ENCODE results near the gene CACNB4. TPM values are rescaled to one million over a fixed set of nuclear protein-coding genes. Genes with fewer than 3 reads are reported as not detected.
"Not testable (repeated sequence)": the region's sequence is repeated elsewhere in the genome, so short reads cannot be mapped to it uniquely, and the experiment has no call there.

The CACNB4 gene
- total RNA-seq, 1 experiment from 2014 or later, result 0.22 TPM

GRCh38 chr2:152030596-152031328 is 68.1 kb downstream of the CACNB4 start:
- not testable (repeated sequence) for H3K4me2 ChIP-seq (ENCODE audit: low read depth, low read length, poor library complexity, severe bottlenecking); DNase-seq; H3K27me3 ChIP-seq (ENCODE audit: low read length); H4K20me1 ChIP-seq (ENCODE audit: insufficient read depth, low read depth, low read length); H3K9me2 ChIP-seq (replicated peaks; ENCODE audit: insufficient read depth, low read length); H3K79me2 ChIP-seq (ENCODE audit: low read length); H3K36me3 ChIP-seq (ENCODE audit: insufficient read depth, low read length); H3K27ac ChIP-seq (ENCODE audit: low read length); H3K9ac ChIP-seq (ENCODE audit: low read length); H2AFZ ChIP-seq (ENCODE audit: low read length); H3K4me3 ChIP-seq (ENCODE audit: low read length); H3K9me3 ChIP-seq (ENCODE audit: low read length); H3K4me1 ChIP-seq (ENCODE audit: low read length)

- Histone ChIP-seq H3K4me2 (ENCODE audit: low read depth, low read length, poor library complexity, severe bottlenecking) (no peak overlapping the region), H2AFZ (ENCODE audit: low read length) (no peak overlapping the region), H3K27me3 (ENCODE audit: low read length) (no peaks in the 10 kb centered on the region), H3K79me2 (ENCODE audit: low read length) (no peaks in the 10 kb centered on the region), H3K27ac (ENCODE audit: low read length) (no peak overlapping the region), H3K9me2 (replicated peaks; ENCODE audit: insufficient read depth, low read length) (no peaks in the 10 kb centered on the region), H3K36me3 (ENCODE audit: insufficient read depth, low read length) (no peaks in the 10 kb centered on the region), H3K9ac (ENCODE audit: low read length) (no peak overlapping the region), H3K4me1 (ENCODE audit: low read length) (no peaks in the 10 kb centered on the region), H4K20me1 (ENCODE audit: insufficient read depth, low read depth, low read length) (no peaks in the 10 kb centered on the region), H3K9me3 (ENCODE audit: low read length) (no peaks in the 10 kb centered on the region), H3K4me3 (ENCODE audit: low read length) (no peak overlapping the region)
- DNase-seq, result no peak
Observed at GRCh38 chr2:152028182-152028862, 70.5 kb downstream of the CACNB4 start.

GRCh38 chr2:152025678-152026287 is 73.1 kb downstream of the CACNB4 start:
- H3K4me3 ChIP-seq (ENCODE audit: low read length), result no peak overlapping the region; the same call in 1 of the 2 replicates
- no peaks in the 10 kb centered on the region for H3K27me3 ChIP-seq (ENCODE audit: low read length)
- H3K4me1 ChIP-seq (ENCODE audit: low read length), result no peaks in the 10 kb centered on the region
- peak overlapping the region; percentile 60 for H3K4me2 ChIP-seq (ENCODE audit: low read depth, low read length, poor library complexity, severe bottlenecking)
- no peaks in the 10 kb centered on the region for H3K9me2 ChIP-seq (replicated peaks; ENCODE audit: insufficient read depth, low read length)
- no peaks in the 10 kb centered on the region for H3K79me2 ChIP-seq (ENCODE audit: low read length)
- H3K9ac ChIP-seq (ENCODE audit: low read length), result no peak overlapping the region
- no peaks in the 10 kb centered on the region for H3K36me3 ChIP-seq (ENCODE audit: insufficient read depth, low read length)
- no peak overlapping the region for H2AFZ ChIP-seq (ENCODE audit: low read length)
- peak; percentile 92 for DNase-seq
- no peaks in the 10 kb centered on the region for H4K20me1 ChIP-seq (ENCODE audit: insufficient read depth, low read depth, low read length)
- H3K9me3 ChIP-seq (ENCODE audit: low read length), result no peaks in the 10 kb centered on the region
- H3K27ac ChIP-seq (ENCODE audit: low read length), result no peak overlapping the region

DNA sequence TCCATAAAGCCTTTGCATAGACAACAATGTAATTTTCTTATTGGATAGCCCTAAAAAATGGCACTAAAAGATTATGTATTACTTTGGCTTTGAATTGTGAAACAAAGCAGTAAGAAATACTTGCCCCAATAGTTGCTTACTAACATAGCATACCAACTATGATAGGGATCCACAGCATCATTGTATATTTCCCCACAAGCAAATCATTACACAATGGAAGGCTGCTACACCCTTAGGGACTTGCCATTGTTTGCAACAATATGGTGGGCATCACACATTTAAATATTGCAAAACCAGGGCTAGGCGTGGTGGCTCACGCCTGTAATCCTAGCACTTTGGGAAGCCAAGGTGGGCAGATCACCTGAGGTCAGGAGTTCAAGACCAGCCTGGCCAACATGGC is 74.4 kb downstream of the CACNB4 start:
- Histone ChIP-seq H3K9me3 (ENCODE audit: low read length) (no peaks in the 10 kb centered on the region), H3K79me2 (ENCODE audit: low read length) (no peaks in the 10 kb centered on the region), H4K20me1 (ENCODE audit: insufficient read depth, low read depth, low read length) (no peaks in the 10 kb centered on the region), H3K4me3 (ENCODE audit: low read length) (no peak overlapping the region), H3K9me2 (replicated peaks; ENCODE audit: insufficient read depth, low read length) (no peaks in the 10 kb centered on the region), H3K4me2 (ENCODE audit: low read depth, low read length, poor library complexity, severe bottlenecking) (no peak overlapping the region), H3K9ac (ENCODE audit: low read length) (no peak overlapping the region), H3K27me3 (ENCODE audit: low read length) (no peaks in the 10 kb centered on the region), H2AFZ (ENCODE audit: low read length) (no peak overlapping the region), H3K36me3 (ENCODE audit: insufficient read depth, low read length) (no peaks in the 10 kb centered on the region), H3K4me1 (ENCODE audit: low read length) (no peaks in the 10 kb centered on the region), H3K27ac (ENCODE audit: low read length) (no peak overlapping the region)
- no peak for DNase-seq

DNA sequence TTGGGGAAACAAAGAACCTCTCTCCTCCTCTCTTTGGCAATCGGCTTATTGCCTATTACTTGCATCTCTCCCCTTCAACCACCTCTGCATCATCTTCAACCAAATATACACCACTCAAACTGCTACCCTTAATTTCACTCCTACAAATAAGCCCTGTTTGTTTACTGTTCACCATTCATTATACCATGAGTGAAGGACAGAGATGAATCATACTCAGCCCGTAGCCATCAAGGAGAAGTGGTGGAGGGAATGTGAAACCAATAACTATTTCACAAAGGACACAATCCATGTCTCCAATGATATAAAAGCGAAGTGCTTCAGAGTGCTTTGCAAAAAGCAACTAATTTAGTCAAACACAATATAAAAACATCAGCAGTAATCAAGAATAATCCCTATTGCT is 76.8 kb downstream of the CACNB4 start:
- Histone ChIP-seq H3K27me3 (ENCODE audit: low read length) (no peaks in the 10 kb centered on the region), H3K4me2 (ENCODE audit: low read depth, low read length, poor library complexity, severe bottlenecking) (no peak overlapping the region), H3K9ac (ENCODE audit: low read length) (no peak overlapping the region), H3K27ac (ENCODE audit: low read length) (no peak overlapping the region), H3K9me2 (replicated peaks; ENCODE audit: insufficient read depth, low read length) (no peaks in the 10 kb centered on the region), H3K4me1 (ENCODE audit: low read length) (no peaks in the 10 kb centered on the region), H2AFZ (ENCODE audit: low read length) (no peak overlapping the region), H3K36me3 (ENCODE audit: insufficient read depth, low read length) (no peaks in the 10 kb centered on the region), H3K9me3 (ENCODE audit: low read length) (no peaks in the 10 kb centered on the region), H4K20me1 (ENCODE audit: insufficient read depth, low read depth, low read length) (no peaks in the 10 kb centered on the region), H3K79me2 (ENCODE audit: low read length) (no peaks in the 10 kb centered on the region), H3K4me3 (ENCODE audit: low read length) (no peak overlapping the region)
- no peak for DNase-seq

DNA sequence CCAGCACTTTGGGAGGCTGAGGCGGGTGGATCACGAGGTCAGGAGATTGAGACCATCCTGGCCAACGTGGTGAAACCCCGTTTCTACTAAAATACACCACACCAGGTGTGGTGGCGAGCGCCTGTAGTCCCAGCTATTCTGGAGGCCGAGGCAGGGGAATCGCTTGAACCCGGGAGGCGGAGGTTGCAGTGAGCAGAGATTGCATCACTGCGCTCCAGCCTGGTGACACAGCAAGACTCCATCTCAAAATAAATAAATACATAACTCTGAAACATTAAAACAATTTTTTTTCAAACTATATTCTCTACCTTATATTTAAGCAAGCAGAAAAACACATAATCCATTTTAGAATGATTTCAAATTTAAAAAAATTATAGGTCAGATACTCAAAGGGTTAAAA is 77.8 kb downstream of the CACNB4 start:
- not testable (repeated sequence) for DNase-seq; H3K4me1 ChIP-seq (ENCODE audit: low read length)

GRCh38 chr2:152019732-152020131 is 79.1 kb downstream of the CACNB4 start:
- Histone ChIP-seq H3K27ac (ENCODE audit: low read length) (no peak overlapping the region), H3K9ac (ENCODE audit: low read length) (no peak overlapping the region), H3K79me2 (ENCODE audit: low read length) (no peaks in the 10 kb centered on the region), H3K9me3 (ENCODE audit: low read length) (no peaks in the 10 kb centered on the region), H4K20me1 (ENCODE audit: insufficient read depth, low read depth, low read length) (no peaks in the 10 kb centered on the region), H3K9me2 (replicated peaks; ENCODE audit: insufficient read depth, low read length) (no peaks in the 10 kb centered on the region), H3K36me3 (ENCODE audit: insufficient read depth, low read length) (no peaks in the 10 kb centered on the region), H2AFZ (ENCODE audit: low read length) (no peak overlapping the region), H3K4me1 (ENCODE audit: low read length) (no peaks in the 10 kb centered on the region), H3K4me3 (ENCODE audit: low read length) (no peak overlapping the region), H3K27me3 (ENCODE audit: low read length) (no peaks in the 10 kb centered on the region), H3K4me2 (ENCODE audit: low read depth, low read length, poor library complexity, severe bottlenecking) (no peak overlapping the region)
- DNase-seq, result no peak

More for the DNA sequence above, 77.8 kb downstream of the CACNB4 start:
- H3K27ac ChIP-seq (ENCODE audit: low read length); H3K9me3 ChIP-seq (ENCODE audit: low read length); H3K9me2 ChIP-seq (replicated peaks; ENCODE audit: insufficient read depth, low read length); H4K20me1 ChIP-seq (ENCODE audit: insufficient read depth, low read depth, low read length); H3K27me3 ChIP-seq (ENCODE audit: low read length); H2AFZ ChIP-seq (ENCODE audit: low read length); H3K4me3 ChIP-seq (ENCODE audit: low read length); H3K4me2 ChIP-seq (ENCODE audit: low read depth, low read length, poor library complexity, severe bottlenecking); H3K36me3 ChIP-seq (ENCODE audit: insufficient read depth, low read length); H3K79me2 ChIP-seq (ENCODE audit: low read length); H3K9ac ChIP-seq (ENCODE audit: low read length): not testable (repeated sequence)
